K562 (cell line): Measurements from ENCODE around the gene NR3C1. TPM values are rescaled to one million over a fixed set of nuclear protein-coding genes. Genes with fewer than 3 reads are reported as not detected.

ENCODE experiments used
- ASH1L ChIP-seq: fragments of 450-650 bp; IDR thresholded peaks from 2 replicates; pipeline ENCODE4 v1.6.1; 2018; ENCODE audit warnings: borderline replicate concordance, mild to moderate bottlenecking, low read depth; ENCODE audit not compliant: partially characterized antibody
- CEBPG ChIP-seq, 3 experiments: fragments of 200-800 bp in 1 of 3; sonication (Bioruptor generic) in 1 of 3; sonication (generic) in 1 of 3; formaldehyde crosslinking in 1 of 3; IDR thresholded peaks in 2 of 3; conservative IDR thresholded peaks in 1 of 3; 2 replicates each; pipeline versions ENCODE4 v1.6.1 to v1.8.0; 2016 to 2022; ENCODE audit warnings: missing compliant biosample characterization in 2 of 3, missing genetic modification characterization in 2 of 3, mild to moderate bottlenecking in 1 of 3, missing genetic modification reagents in 1 of 3
- HDGF ChIP-seq: fragments of 450-650 bp; IDR thresholded peaks from 2 replicates; pipeline ENCODE4 v1.6.1; 2016
- KAT7 ChIP-seq: sonication (generic); formaldehyde crosslinking; IDR thresholded peaks from 2 replicates; pipeline ENCODE4 v1.8.0; 2022; ENCODE audit warnings: missing genetic modification reagents, mild to moderate bottlenecking, borderline replicate concordance
- KDM5B ChIP-seq: fragments of 200-600 bp; sonication (generic); IDR thresholded peaks from 2 replicates; pipeline ENCODE4 v1.6.1; 2012; ENCODE audit warnings: low read depth, mild to moderate bottlenecking, moderate library complexity, low read length, control low read depth, inconsistent platforms; ENCODE audit not compliant: insufficient replicate concordance
- MECOM ChIP-seq: fragments of 250-450 bp; sonication (Bioruptor Pico); IDR thresholded peaks from 2 replicates; pipeline ENCODE4 v1.8.0; 2022; ENCODE audit warnings: inconsistent platforms
- NR1H2 ChIP-seq: sonication (generic); formaldehyde crosslinking; IDR thresholded peaks from 2 replicates; pipeline ENCODE4 v1.4.0; 2020; ENCODE audit warnings: mild to moderate bottlenecking, missing genetic modification reagents
- PHF20 ChIP-seq: fragments of 450-650 bp; IDR thresholded peaks from 2 replicates; pipeline ENCODE4 v1.6.1; 2018; ENCODE audit not compliant: partially characterized antibody
- POLR2A ChIP-seq: fragments of 450-650 bp; conservative IDR thresholded peaks from 2 replicates; pipeline ENCODE4 v1.6.1; 2016
- SRSF3 ChIP-seq: fragments of 200-400 bp; formaldehyde crosslinking; IDR thresholded peaks from 2 replicates; pipeline ENCODE4 v1.6.1; 2016; ENCODE audit warnings: mild to moderate bottlenecking, low read length, moderate library complexity; ENCODE audit not compliant: insufficient read depth
- TARDBP ChIP-seq: fragments of 450-650 bp; IDR thresholded peaks from 2 replicates; pipeline ENCODE4 v1.6.1; 2016
- U2AF2 ChIP-seq: fragments of 200-400 bp; formaldehyde crosslinking; optimal IDR thresholded peaks from 2 replicates; pipeline ENCODE3; 2017; ENCODE audit warnings: low read depth, mild to moderate bottlenecking, low read length
- XRCC3 ChIP-seq: fragments of 450-650 bp; IDR thresholded peaks from 2 replicates; pipeline ENCODE4 v1.6.1; 2017; ENCODE audit warnings: mild to moderate bottlenecking, moderate library complexity
- XRCC4 ChIP-seq: IDR thresholded peaks from one replicate; pipeline ENCODE4 v1.6.1; 2011; ENCODE audit not compliant: insufficient read depth, insufficient read length; ENCODE audit errors: extremely low read depth
- YY1 ChIP-seq, 3 experiments: IDR thresholded peaks; 2 replicates each; pipeline ENCODE4 v1.6.1; 2011; ENCODE audit warnings: low read length in 2 of 3, mild to moderate bottlenecking in 2 of 3, moderate library complexity in 2 of 3, borderline replicate concordance in 1 of 3, control low read depth in 1 of 3, low read depth in 1 of 3; ENCODE audit not compliant: insufficient read depth in 3 of 3, insufficient replicate concordance in 2 of 3, control insufficient read depth in 1 of 3, insufficient read length in 1 of 3; ENCODE audit errors: extremely low read depth in 1 of 3
- ZEB2 ChIP-seq: fragments of 450-650 bp; IDR thresholded peaks from 2 replicates; pipeline ENCODE4 v1.6.1; 2016
- ZNF212 ChIP-seq: fragments of 450-650 bp; formaldehyde crosslinking; IDR thresholded peaks from 2 replicates; pipeline ENCODE4 v1.4.0; 2020; ENCODE audit warnings: mild to moderate bottlenecking
- ZNF24 ChIP-seq: fragments of 450-650 bp; IDR thresholded peaks from 2 replicates; pipeline ENCODE4 v1.6.1; 2016
- ZNF699 ChIP-seq: fragments of 250-450 bp; sonication (Bioruptor Pico); IDR thresholded peaks from 2 replicates; pipeline ENCODE4 v1.8.0; 2021; ENCODE audit warnings: mild to moderate bottlenecking, moderate library complexity; ENCODE audit not compliant: insufficient replicate concordance
- polyA plus RNA-seq, 8 experiments: library from polyadenylated mRNA; depleted of rRNA in 4 of 8; stranded (reverse) in 5 of 8; unstranded in 3 of 8; fragments of >200 nt; fragmentation: Nextera tagmentation in 2 of 8; fragmentation: Illumina TruSeq in 1 of 8; extraction: Ambion mirVana in 2 of 8; extraction: Trizol in 1 of 8; gene quantifications; 2 replicates each; pipeline versions ENCODE4 v1.2.1 to v1.2.3, GENCODE V29; 2011 to 2014; ENCODE audit warnings: inconsistent platforms in 1 of 8, missing spikeins in 1 of 8
- total RNA-seq, 7 experiments: library from RNA; depleted of rRNA in 6 of 7; stranded (reverse); fragments of >200 nt in 6 of 7; fragmentation: Illumina TruSeq in 2 of 7; extraction: Trizol in 2 of 7; gene quantifications; 2 replicates each; pipeline versions ENCODE4 v1.2.1 to v1.2.3, GENCODE V29; 2011 to 2021; ENCODE audit warnings: low replicate concordance in 1 of 7
- TF ChIP-seq, protein P1 (sequence below): fragments of 450-650 bp; IDR thresholded peaks from 2 replicates; pipeline ENCODE4 v1.6.1; 2014; ENCODE audit warnings: low read depth, mild to moderate bottlenecking, moderate library complexity, borderline replicate concordance
- TF ChIP-seq, protein P2 (sequence below): fragments of 250-450 bp; sonication (Bioruptor Pico); IDR thresholded peaks from 2 replicates; pipeline ENCODE4 v1.5.1; 2021; ENCODE audit warnings: mild to moderate bottlenecking
- TF ChIP-seq, protein P3 (sequence below): fragments of 250-450 bp; sonication (Bioruptor Pico); IDR thresholded peaks from 2 replicates; pipeline ENCODE4 v1.8.0; 2022; ENCODE audit warnings: inconsistent platforms

NR3C1 gene
- total and polyA plus RNA-seq, 9 of the 15 experiments (the other 6 are each of a cell fraction or from before 2014, with no cell fraction given): 8.2 to 36.0 (median 15.0) TPM

DNA sequence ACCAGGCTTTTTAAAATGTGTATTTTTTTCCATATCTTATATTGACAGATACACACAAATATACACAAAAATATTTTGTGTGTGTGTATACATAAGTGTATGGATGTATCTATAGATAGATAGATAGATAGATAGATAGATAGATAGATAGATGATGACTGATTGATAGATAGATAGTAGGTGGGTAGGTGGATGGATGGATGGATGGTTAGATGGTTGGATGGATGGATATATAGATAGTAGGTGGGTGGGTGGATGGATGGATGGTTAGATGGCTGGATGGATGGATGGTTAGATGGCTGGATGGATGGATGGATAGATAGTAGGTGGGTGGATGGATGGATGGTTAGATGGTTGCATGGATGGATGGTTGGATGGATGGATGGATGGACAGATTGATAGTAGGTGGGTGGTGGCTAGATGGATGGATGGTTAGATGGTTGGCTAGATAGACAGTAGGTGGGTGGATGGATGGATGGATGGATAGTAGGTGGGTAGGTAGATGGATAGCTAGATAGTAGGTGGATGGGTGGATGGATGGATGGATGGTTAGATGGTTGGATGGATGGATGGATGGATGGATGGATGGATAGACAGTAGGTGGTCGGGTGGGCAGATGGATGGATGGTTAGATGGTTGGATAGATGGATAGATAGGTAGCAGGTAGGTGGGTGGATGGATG is 156.2 kb downstream of the NR3C1 start (continued):
- TF ChIP-seq U2AF2 (no peak), TARDBP (no peak), MECOM (no peak), ASH1L (no peak), HDGF (0 out of 2 replicates have a peak, but pooled peaks have one; percentile 44), ZNF699 (CRISPR knock-in tag) (no peak), POLR2A (no peak), CEBPG (CRISPR knock-in tag; IDR thresholded peaks at IDR 0.05) (no peak), CEBPG (tag; conservative IDR thresholded peaks at IDR 0.05 in 1 of 2, IDR thresholded peaks at IDR 0.05 in 1 of 2) (no peak), ZNF212 (no peak), XRCC3 (no peak), KDM5B (no peak), YY1 (IDR thresholded peaks at IDR 0.05; ENCODE audit: borderline replicate concordance in 1 of 3, control insufficient read depth in 1 of 3, extremely low read depth in 1 of 3, insufficient read depth in 3 of 3, insufficient read length in 1 of 3, insufficient replicate concordance in 2 of 3, low read depth in 1 of 3, low read length in 2 of 3) (no peak), ZEB2 (0 out of 2 replicates have a peak, but pooled peaks have one; percentile 27), XRCC4 (no peak), PHF20 (no peak), NR1H2 (CRISPR knock-in tag) (no peak), SRSF3 (no peak), KAT7 (CRISPR knock-in tag) (no peak), ZNF24 (no peak)
- TF ChIP-seq, protein P1, sequence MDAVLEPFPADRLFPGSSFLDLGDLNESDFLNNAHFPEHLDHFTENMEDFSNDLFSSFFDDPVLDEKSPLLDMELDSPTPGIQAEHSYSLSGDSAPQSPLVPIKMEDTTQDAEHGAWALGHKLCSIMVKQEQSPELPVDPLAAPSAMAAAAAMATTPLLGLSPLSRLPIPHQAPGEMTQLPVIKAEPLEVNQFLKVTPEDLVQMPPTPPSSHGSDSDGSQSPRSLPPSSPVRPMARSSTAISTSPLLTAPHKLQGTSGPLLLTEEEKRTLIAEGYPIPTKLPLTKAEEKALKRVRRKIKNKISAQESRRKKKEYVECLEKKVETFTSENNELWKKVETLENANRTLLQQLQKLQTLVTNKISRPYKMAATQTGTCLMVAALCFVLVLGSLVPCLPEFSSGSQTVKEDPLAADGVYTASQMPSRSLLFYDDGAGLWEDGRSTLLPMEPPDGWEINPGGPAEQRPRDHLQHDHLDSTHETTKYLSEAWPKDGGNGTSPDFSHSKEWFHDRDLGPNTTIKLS: no peak
- TF ChIP-seq, protein P2, sequence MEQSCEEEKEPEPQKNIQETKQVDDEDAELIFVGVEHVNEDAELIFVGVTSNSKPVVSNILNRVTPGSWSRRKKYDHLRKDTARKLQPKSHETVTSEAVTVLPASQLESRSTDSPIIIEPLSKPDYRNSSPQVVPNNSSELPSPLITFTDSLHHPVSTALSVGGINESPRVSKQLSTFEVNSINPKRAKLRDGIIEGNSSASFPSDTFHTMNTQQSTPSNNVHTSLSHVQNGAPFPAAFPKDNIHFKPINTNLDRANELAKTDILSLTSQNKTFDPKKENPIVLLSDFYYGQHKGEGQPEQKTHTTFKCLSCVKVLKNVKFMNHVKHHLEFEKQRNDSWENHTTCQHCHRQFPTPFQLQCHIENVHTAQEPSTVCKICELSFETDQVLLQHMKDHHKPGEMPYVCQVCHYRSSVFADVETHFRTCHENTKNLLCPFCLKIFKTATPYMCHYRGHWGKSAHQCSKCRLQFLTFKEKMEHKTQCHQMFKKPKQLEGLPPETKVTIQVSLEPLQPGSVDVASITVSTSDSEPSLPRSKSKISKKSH: no peak
- TF ChIP-seq, protein P3, sequence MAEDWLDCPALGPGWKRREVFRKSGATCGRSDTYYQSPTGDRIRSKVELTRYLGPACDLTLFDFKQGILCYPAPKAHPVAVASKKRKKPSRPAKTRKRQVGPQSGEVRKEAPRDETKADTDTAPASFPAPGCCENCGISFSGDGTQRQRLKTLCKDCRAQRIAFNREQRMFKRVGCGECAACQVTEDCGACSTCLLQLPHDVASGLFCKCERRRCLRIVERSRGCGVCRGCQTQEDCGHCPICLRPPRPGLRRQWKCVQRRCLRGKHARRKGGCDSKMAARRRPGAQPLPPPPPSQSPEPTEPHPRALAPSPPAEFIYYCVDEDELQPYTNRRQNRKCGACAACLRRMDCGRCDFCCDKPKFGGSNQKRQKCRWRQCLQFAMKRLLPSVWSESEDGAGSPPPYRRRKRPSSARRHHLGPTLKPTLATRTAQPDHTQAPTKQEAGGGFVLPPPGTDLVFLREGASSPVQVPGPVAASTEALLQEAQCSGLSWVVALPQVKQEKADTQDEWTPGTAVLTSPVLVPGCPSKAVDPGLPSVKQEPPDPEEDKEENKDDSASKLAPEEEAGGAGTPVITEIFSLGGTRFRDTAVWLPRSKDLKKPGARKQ: no peak
